H1 (cell line): ENCODE data around the gene SNX30. TPM values are rescaled to one million over a fixed set of nuclear protein-coding genes. Genes with fewer than 3 reads are reported as not detected.

Experiments
- CTCF ChIA-PET: fragments of 300-600 bp; sonication (Branson Sonifier 250); formaldehyde crosslinking; loops from one replicate; lab custom pipeline; 2021; ENCODE audit not compliant: partially characterized antibody; lab: Charles Lee
- POLR2A ChIA-PET: fragments of 300-600 bp; sonication (Branson Sonifier 250); formaldehyde crosslinking; loops from one replicate; lab custom pipeline; 2021; ENCODE audit warnings: inconsistent platforms; ENCODE audit not compliant: partially characterized antibody; lab: Charles Lee
- DNase-seq, 2 experiments: peaks; one replicate each; pipeline versions ENCODE4 v3.0.0 to v3.0.0-alpha.2; 2010 to 2022; ENCODE audit warnings: low spot score in 2 of 2, low read depth in 1 of 2, mixed read lengths in 1 of 2
- FAIRE-seq: peaks from 2 replicates; lab custom pipeline; 2011; peaks lifted over from hg19 to GRCh38; lab: Jason Lieb, UNC
- H2AFZ ChIP-seq: 2 replicates; pipeline ENCODE4 v1.8.1; 2012; ENCODE audit warnings: low read length, inconsistent platforms
- H2AK5ac ChIP-seq: 2 replicates; pipeline ENCODE4 v1.6.1; 2013; ENCODE audit warnings: low read depth, low read length
- H2BK120ac ChIP-seq: replicated peaks from 2 replicates; pipeline ENCODE3; 2013; ENCODE audit warnings: low read depth, low read length, inconsistent platforms
- H2BK12ac ChIP-seq: 2 replicates; pipeline ENCODE4 v1.6.1; 2013; ENCODE audit warnings: low read depth, low read length
- H2BK15ac ChIP-seq: 2 replicates; pipeline ENCODE4 v1.6.1; 2013; ENCODE audit warnings: low read length
- H2BK20ac ChIP-seq: 2 replicates; pipeline ENCODE4 v1.6.1; 2013; ENCODE audit warnings: low read length
- H2BK5ac ChIP-seq: 2 replicates; pipeline ENCODE4 v1.6.1; 2013; ENCODE audit warnings: low read depth, low read length
- H3K14ac ChIP-seq: 2 replicates; pipeline ENCODE4 v1.6.1; 2013; ENCODE audit warnings: inconsistent platforms; ENCODE audit not compliant: insufficient read length
- H3K18ac ChIP-seq: 2 replicates; pipeline ENCODE4 v1.6.1; 2013; ENCODE audit warnings: low read length; ENCODE audit errors: extremely low read depth
- H3K23ac ChIP-seq: 2 replicates; pipeline ENCODE4 v1.6.1; 2013; ENCODE audit warnings: inconsistent platforms; ENCODE audit not compliant: insufficient read length
- H3K23me2 ChIP-seq: 2 replicates; pipeline ENCODE4 v1.6.1; 2013; ENCODE audit warnings: low read depth, low read length
- H3K27ac ChIP-seq: 2 replicates; pipeline ENCODE4 v1.6.1; 2011; ENCODE audit warnings: low read depth, low read length, inconsistent platforms
- H3K27me3 ChIP-seq, 4 experiments: replicated peaks in 1 of 4; 1 replicate in 1 of 4; 2 replicates in 3 of 4; pipeline versions ENCODE4 v1.6.1 to v1.8.1; 2011 to 2013; ENCODE audit warnings: low read length in 3 of 4, mild to moderate bottlenecking in 3 of 4, inconsistent platforms in 2 of 4, mixed read lengths in 2 of 4, moderate library complexity in 1 of 4; ENCODE audit not compliant: control insufficient read depth in 3 of 4, insufficient read depth in 3 of 4; ENCODE audit errors: extremely low read depth in 1 of 4
- H3K36me3 ChIP-seq, 4 experiments: 2 replicates each; pipeline versions ENCODE4 v1.6.1 to v1.8.1; 2011 to 2013; ENCODE audit warnings: mild to moderate bottlenecking in 4 of 4, low read length in 3 of 4, moderate library complexity in 2 of 4, control low read depth in 1 of 4, inconsistent platforms in 1 of 4; ENCODE audit not compliant: insufficient read depth in 4 of 4, control insufficient read depth in 2 of 4
- H3K4ac ChIP-seq: replicated peaks from 2 replicates; pipeline ENCODE3; 2013; ENCODE audit warnings: low read length, low read depth, mixed read lengths, inconsistent platforms; ENCODE audit not compliant: insufficient read length
- H3K4me1 ChIP-seq, 4 experiments: replicated peaks in 1 of 4; 1 replicate in 1 of 4; 2 replicates in 3 of 4; pipeline versions ENCODE4 v1.6.1 to v1.8.1; 2011 to 2013; ENCODE audit warnings: low read length in 3 of 4, inconsistent platforms in 2 of 4, mixed read lengths in 1 of 4; ENCODE audit not compliant: insufficient read depth in 4 of 4, control insufficient read depth in 3 of 4
- H3K4me2 ChIP-seq, 2 experiments: 2 replicates each; pipeline versions ENCODE4 v1.6.1 to v1.8.1; 2011 to 2013; ENCODE audit warnings: low read depth in 2 of 2, low read length in 2 of 2, control low read depth in 1 of 2, inconsistent platforms in 1 of 2, mild to moderate bottlenecking in 1 of 2; ENCODE audit not compliant: insufficient read depth in 1 of 2
- H3K4me3 ChIP-seq, 4 experiments: fragments of 200-600, 300-600 bp in 1 of 4; sonication (generic), shearing (Covaris generic), sonication (Bioruptor Twin) in 1 of 4; 2 replicates each; pipeline versions ENCODE4 v1.5.1 to v1.8.1; 2011 to 2016; ENCODE audit warnings: low read length in 4 of 4, low read depth in 3 of 4, control low read depth in 2 of 4, inconsistent platforms in 2 of 4, mild to moderate bottlenecking in 2 of 4, mixed read lengths in 1 of 4, moderate library complexity in 1 of 4; ENCODE audit not compliant: insufficient read depth in 2 of 4; ENCODE audit errors: extremely low read depth in 1 of 4
- H3K56ac ChIP-seq: replicated peaks from 2 replicates; pipeline ENCODE3; 2013; ENCODE audit warnings: low read depth, mild to moderate bottlenecking, mixed read lengths, low read length, inconsistent platforms; ENCODE audit not compliant: insufficient read length
- H3K79me1 ChIP-seq: 2 replicates; pipeline ENCODE4 v1.6.1; 2013; ENCODE audit warnings: low read depth, low read length, control low read depth
- H3K79me2 ChIP-seq, 2 experiments: 2 replicates each; pipeline versions ENCODE4 v1.6.1 to v1.8.1; 2012 to 2013; ENCODE audit warnings: low read length in 2 of 2, mild to moderate bottlenecking in 2 of 2, inconsistent platforms in 1 of 2; ENCODE audit not compliant: insufficient read depth in 2 of 2, control insufficient read depth in 1 of 2
- H3K9ac ChIP-seq, 4 experiments: replicated peaks in 1 of 4; 1 replicate in 1 of 4; 2 replicates in 3 of 4; pipeline versions ENCODE4 v1.6.1 to v1.8.1; 2011 to 2013; ENCODE audit warnings: low read depth in 3 of 4, low read length in 3 of 4, control low read depth in 2 of 4, mild to moderate bottlenecking in 2 of 4, moderate library complexity in 2 of 4, inconsistent platforms in 1 of 4; ENCODE audit errors: extremely low read depth in 1 of 4
- H3K9me3 ChIP-seq, 2 experiments: 2 replicates each; pipeline versions ENCODE4 v1.6.1 to v1.8.1; 2012 to 2013; ENCODE audit warnings: mild to moderate bottlenecking in 2 of 2, moderate library complexity in 2 of 2, control low read depth in 1 of 2, inconsistent platforms in 1 of 2, low read depth in 1 of 2, low read length in 1 of 2, mixed read lengths in 1 of 2; ENCODE audit not compliant: insufficient read depth in 2 of 2
- H4K20me1 ChIP-seq, 2 experiments: replicated peaks in 1 of 2; 2 replicates each; pipeline versions ENCODE3 to v1.8.1; 2011 to 2013; ENCODE audit warnings: inconsistent platforms in 2 of 2, low read length in 2 of 2, mild to moderate bottlenecking in 1 of 2; ENCODE audit not compliant: insufficient read depth in 2 of 2, control insufficient read depth in 1 of 2
- H4K5ac ChIP-seq: 2 replicates; pipeline ENCODE4 v1.6.1; 2013; ENCODE audit warnings: low read length, low read depth, mixed read lengths, inconsistent platforms; ENCODE audit not compliant: insufficient read length
- H4K8ac ChIP-seq: 2 replicates; pipeline ENCODE4 v1.8.0; 2013; ENCODE audit warnings: mild to moderate bottlenecking, moderate library complexity, low read length, inconsistent platforms; ENCODE audit not compliant: insufficient read depth; ENCODE audit errors: extremely low read depth
- H4K91ac ChIP-seq: replicated peaks from 2 replicates; pipeline ENCODE3; 2013; ENCODE audit warnings: low read length, mixed read lengths, inconsistent platforms; ENCODE audit not compliant: insufficient read length
- CHD1 ChIP-seq: IDR thresholded peaks from 2 replicates; pipeline ENCODE4 v1.6.1; 2012; ENCODE audit warnings: low read depth, low read length, improper control_type of control experiment
- HDAC6 ChIP-seq: IDR thresholded peaks from one replicate; pipeline ENCODE4 v1.7.1; 2012; ENCODE audit warnings: low read depth, mild to moderate bottlenecking, inconsistent platforms, low read length, moderate library complexity
- JUN ChIP-seq: IDR thresholded peaks from 2 replicates; pipeline ENCODE4 v1.6.1; 2011; ENCODE audit warnings: low read depth, mild to moderate bottlenecking, improper control_type of control experiment, low read length
- SIX5 ChIP-seq: IDR thresholded peaks from 2 replicates; pipeline ENCODE4 v1.6.1; 2011; ENCODE audit warnings: mild to moderate bottlenecking, low read depth, low read length
- SP4 ChIP-seq: IDR thresholded peaks from 2 replicates; pipeline ENCODE4 v1.6.1; 2012; ENCODE audit warnings: low read length, inconsistent platforms
- SUZ12 ChIP-seq: fragments of 200-600 bp; sonication (generic); IDR thresholded peaks from 2 replicates; pipeline ENCODE4 v1.6.1; 2012; ENCODE audit warnings: mild to moderate bottlenecking, inconsistent platforms, low read length, moderate library complexity, mixed read lengths
- WGBS, 2 experiments: shearing (Covaris generic) in 1 of 2; methylation state at CpG; one replicate each; pipeline versions ENCODE4 v1.1.6 to v1.1.7; 2013 to 2015; ENCODE audit warnings: low lambda C conversion rate in 2 of 2, mixed read lengths in 2 of 2, inconsistent platforms in 1 of 2, low coverage in 1 of 2, missing lambda C conversion rate in 1 of 2; ENCODE audit not compliant: insufficient replicate concordance in 2 of 2, insufficient coverage in 1 of 2, insufficient read length in 1 of 2; ENCODE audit errors: extremely low coverage in 1 of 2, missing lambda C conversion rate in 1 of 2; 5-methylcytosine and 5-hydroxymethylcytosine counted together
- polyA plus RNA-seq, 7 experiments: library from polyadenylated mRNA; depleted of rRNA in 3 of 7; stranded (reverse) in 5 of 7; unstranded in 2 of 7; fragments of >200 nt in 5 of 7; fragments of 200-250 nt in 2 of 7; gene quantifications; 1 replicate in 5 of 7; 2 replicates in 1 of 7; 4 replicates in 1 of 7; pipeline versions ENCODE4 v1.2.1 to v1.2.3, GENCODE V29; 2011 to 2013; ENCODE audit warnings: missing spikeins in 2 of 7, mixed read lengths in 2 of 7
- total RNA-seq: library from RNA; stranded (reverse); fragmentation: NEBNext Ultra II Directional; extraction: Animal tissue kit (Norgen Biotek cat#: 25700); gene quantifications from 2 replicates; pipeline ENCODE4 v1.2.1, GENCODE V29; 2021

The SNX30 gene
- total and polyA plus RNA-seq, 2 of the 8 experiments (the other 6 are each of a cell fraction or from before 2014, with no cell fraction given) = 4.0 to 12.2 TPM

GRCh38 chr9:112719696-112720095 lies 30.9 kb upstream of the SNX30 start:
- H3K23me2 ChIP-seq = peaks cover 4% of the 10 kb centered on the region
- no peak overlapping the region for H2BK20ac ChIP-seq
- no peak overlapping the region for H3K9ac ChIP-seq
- H3K4me2 ChIP-seq = no peak overlapping the region
- no peak overlapping the region for H2AFZ ChIP-seq
- H3K4me3 ChIP-seq = no peak overlapping the region
- no peak overlapping the region for H3K14ac ChIP-seq
- H3K36me3 ChIP-seq = peaks cover 0 to 2% (median 0%) of the 10 kb centered on the region in 4 experiments; a peak in 1 of 8 replicates
- H3K27ac ChIP-seq = no peak overlapping the region
- ChIA-PET POLR2A (interaction anchor here (0.6 kb wide), 1 partner anchor 275 kb away, joined by 3 read pairs; no protein-coding TSS in a partner anchor), CTCF (interaction anchor here (1.1 to 2.8 kb wide), 9 partner anchors 9 to 635 kb away, joined by 3 to 13 read pairs (median 5); no protein-coding TSS in a partner anchor)
- no peak overlapping the region for H3K56ac ChIP-seq
- no peak overlapping the region for H2BK15ac ChIP-seq
- no peaks in the 10 kb centered on the region for H4K20me1 ChIP-seq
- no peak for FAIRE-seq
- H3K79me1 ChIP-seq = no peaks in the 10 kb centered on the region
- no peak overlapping the region for H3K4ac ChIP-seq
- H2BK5ac ChIP-seq = no peak overlapping the region
- no peak overlapping the region for H4K5ac ChIP-seq
- TF ChIP-seq SP4 = no peak
- no peak for TF ChIP-seq SUZ12
- TF ChIP-seq JUN = no peak
- no peak for TF ChIP-seq HDAC6
- TF ChIP-seq CHD1 = no peak
- TF ChIP-seq SIX5 = no peak
- H2BK12ac ChIP-seq = no peak overlapping the region
- no peak overlapping the region for H4K91ac ChIP-seq
- H2BK120ac ChIP-seq = no peak overlapping the region
- H3K27me3 ChIP-seq = no peaks in the 10 kb centered on the region
- peaks cover 0 to 9% of the 10 kb centered on the region in 2 experiments; a peak in 2 of 4 replicates for H3K79me2 ChIP-seq
- no peak for DNase-seq
- H4K8ac ChIP-seq = no peak overlapping the region
- H3K4me1 ChIP-seq = no peaks in the 10 kb centered on the region
- no peak overlapping the region for H3K18ac ChIP-seq
- H3K23ac ChIP-seq = no peak overlapping the region
- H2AK5ac ChIP-seq = no peak overlapping the region
- H3K9me3 ChIP-seq = no peaks in the 10 kb centered on the region
- 86% methylated on average over 2 of the region's 2 CpGs; no CpG with 5 or more reads in 1 of the 2 experiments for WGBS, 2 experiments
